ENCODE data around the gene TDRD7. TPM values are rescaled to one million over a fixed set of nuclear protein-coding genes. Genes with fewer than 3 reads are reported as not detected.

Gene TDRD7
- total RNA-seq, 1 experiment from 2014 or later = 3.6 TPM

GRCh38 chr9:97438257-97438656 lies 26.4 kb downstream of the TDRD7 start:
- no peak for DNase-seq (ENCODE audit: low spot score)
- no peak overlapping the region for H3K4me3 ChIP-seq (ENCODE audit: low read depth, low read length, poor library complexity, severe bottlenecking)
- H3K27me3 ChIP-seq (replicated peaks; ENCODE audit: insufficient read depth, low read depth, low read length, poor library complexity) = no peaks in the 10 kb centered on the region
- BruUV-seq (replicated peaks) = no TSS peak
- H3K4me1 ChIP-seq (ENCODE audit: insufficient read depth, low read length, poor library complexity, severe bottlenecking) = peaks cover 5% of the 10 kb centered on the region
- ChIA-PET POLR2A (ENCODE audit: low non-redundant PET) (no interaction called here), CTCF (no interaction called here)
- no peaks in the 10 kb centered on the region for H3K9me3 ChIP-seq (ENCODE audit: low read depth, low read length, poor library complexity, severe bottlenecking)
- TF ChIP-seq, protein P1, sequence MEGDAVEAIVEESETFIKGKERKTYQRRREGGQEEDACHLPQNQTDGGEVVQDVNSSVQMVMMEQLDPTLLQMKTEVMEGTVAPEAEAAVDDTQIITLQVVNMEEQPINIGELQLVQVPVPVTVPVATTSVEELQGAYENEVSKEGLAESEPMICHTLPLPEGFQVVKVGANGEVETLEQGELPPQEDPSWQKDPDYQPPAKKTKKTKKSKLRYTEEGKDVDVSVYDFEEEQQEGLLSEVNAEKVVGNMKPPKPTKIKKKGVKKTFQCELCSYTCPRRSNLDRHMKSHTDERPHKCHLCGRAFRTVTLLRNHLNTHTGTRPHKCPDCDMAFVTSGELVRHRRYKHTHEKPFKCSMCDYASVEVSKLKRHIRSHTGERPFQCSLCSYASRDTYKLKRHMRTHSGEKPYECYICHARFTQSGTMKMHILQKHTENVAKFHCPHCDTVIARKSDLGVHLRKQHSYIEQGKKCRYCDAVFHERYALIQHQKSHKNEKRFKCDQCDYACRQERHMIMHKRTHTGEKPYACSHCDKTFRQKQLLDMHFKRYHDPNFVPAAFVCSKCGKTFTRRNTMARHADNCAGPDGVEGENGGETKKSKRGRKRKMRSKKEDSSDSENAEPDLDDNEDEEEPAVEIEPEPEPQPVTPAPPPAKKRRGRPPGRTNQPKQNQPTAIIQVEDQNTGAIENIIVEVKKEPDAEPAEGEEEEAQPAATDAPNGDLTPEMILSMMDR (conservative IDR thresholded peaks at IDR 0.05; ENCODE audit: low read depth, low read length) = no peak
- no peak for TF ChIP-seq EZH2 (IDR thresholded peaks at IDR 0.05; ENCODE audit: borderline replicate concordance, low read depth, low read length, poor library complexity, severe bottlenecking)
- no peaks in the 10 kb centered on the region for H3K36me3 ChIP-seq (ENCODE audit: insufficient read depth, low read length, poor library complexity, severe bottlenecking)
- intact Hi-C loops (cut with micrococcal nuclease; ENCODE audit: unreplicated experiment) = no loop called here
- no peak overlapping the region for H3K27ac ChIP-seq (ENCODE audit: low read depth, low read length, poor library complexity, severe bottlenecking)

GRCh38 chr9:97438666-97439065 lies 26.8 kb downstream of the TDRD7 start:
- no peak for DNase-seq (ENCODE audit: low spot score)
- TF ChIP-seq, protein P1 (conservative IDR thresholded peaks at IDR 0.05; ENCODE audit: low read depth, low read length) = no peak
- TF ChIP-seq EZH2 (IDR thresholded peaks at IDR 0.05; ENCODE audit: borderline replicate concordance, low read depth, low read length, poor library complexity, severe bottlenecking) = no peak
- Histone ChIP-seq H3K27me3 (replicated peaks; ENCODE audit: insufficient read depth, low read depth, low read length, poor library complexity) (no peaks in the 10 kb centered on the region), H3K4me3 (ENCODE audit: low read depth, low read length, poor library complexity, severe bottlenecking) (no peak overlapping the region), H3K4me1 (ENCODE audit: insufficient read depth, low read length, poor library complexity, severe bottlenecking) (peaks cover 5% of the 10 kb centered on the region), H3K9me3 (ENCODE audit: low read depth, low read length, poor library complexity, severe bottlenecking) (no peaks in the 10 kb centered on the region), H3K36me3 (ENCODE audit: insufficient read depth, low read length, poor library complexity, severe bottlenecking) (no peaks in the 10 kb centered on the region), H3K27ac (ENCODE audit: low read depth, low read length, poor library complexity, severe bottlenecking) (no peak overlapping the region)
- ChIA-PET CTCF (no interaction called here), POLR2A (ENCODE audit: low non-redundant PET) (no interaction called here)
- intact Hi-C loops (cut with micrococcal nuclease; ENCODE audit: unreplicated experiment) = no loop called here
- no TSS peak for BruUV-seq (replicated peaks)

DNA sequence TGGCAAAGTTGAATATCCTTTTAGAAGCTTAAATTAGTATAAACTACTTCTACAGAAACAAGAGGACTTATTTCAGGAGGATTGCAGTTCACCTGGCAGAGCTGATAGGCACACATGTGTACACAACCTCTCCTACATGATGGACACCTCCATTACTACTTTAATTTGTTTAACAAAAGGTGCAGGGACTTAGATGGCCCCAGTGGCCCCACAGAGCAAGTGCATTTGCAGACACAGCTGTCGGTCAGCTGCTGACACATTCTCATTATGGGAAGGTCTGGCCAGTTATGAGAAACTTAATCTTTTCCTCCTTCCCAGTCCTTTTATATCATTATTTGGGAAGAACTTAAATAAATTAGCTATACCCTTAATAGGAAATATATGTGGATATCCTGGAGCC lies 28.3 kb downstream of the TDRD7 start:
- H3K27ac ChIP-seq (ENCODE audit: low read depth, low read length, poor library complexity, severe bottlenecking) = no peak overlapping the region
- no peaks in the 10 kb centered on the region for H3K27me3 ChIP-seq (replicated peaks; ENCODE audit: insufficient read depth, low read depth, low read length, poor library complexity)
- no peak overlapping the region for H3K4me3 ChIP-seq (ENCODE audit: low read depth, low read length, poor library complexity, severe bottlenecking)
- no peak for DNase-seq (ENCODE audit: low spot score)
- ChIA-PET CTCF (no interaction called here), POLR2A (ENCODE audit: low non-redundant PET) (interaction anchor here (0.5 kb wide), 1 partner anchor 168 kb away, joined by 9 read pairs; no protein-coding TSS in a partner anchor)
- TF ChIP-seq, protein P1 (conservative IDR thresholded peaks at IDR 0.05; ENCODE audit: low read depth, low read length) = no peak
- TF ChIP-seq EZH2 (IDR thresholded peaks at IDR 0.05; ENCODE audit: borderline replicate concordance, low read depth, low read length, poor library complexity, severe bottlenecking) = no peak
- intact Hi-C loops (cut with micrococcal nuclease; ENCODE audit: unreplicated experiment) = no loop called here
- H3K4me1 ChIP-seq (ENCODE audit: insufficient read depth, low read length, poor library complexity, severe bottlenecking) = peaks cover 5% of the 10 kb centered on the region
- no peaks in the 10 kb centered on the region for H3K36me3 ChIP-seq (ENCODE audit: insufficient read depth, low read length, poor library complexity, severe bottlenecking)
- BruUV-seq (replicated peaks) = no TSS peak
- no peaks in the 10 kb centered on the region for H3K9me3 ChIP-seq (ENCODE audit: low read depth, low read length, poor library complexity, severe bottlenecking)

Data from A673 (cell line).